Superior temporal gyrus (tissue), 1 donor: Measurements from ENCODE around the gene ADRM1.

Experiments used
- DNase-seq: peaks from one replicate; pipeline ENCODE4 v3.0.0-alpha.2; 2016; ENCODE audit errors: extremely low spot score

The ADRM1 gene

GRCh38 chr20:62298577-62299249, 4.1 kb upstream of the ADRM1 start:
- no peak for DNase-seq

- no peak for DNase-seq
Measured at GRCh38 chr20:62299666-62300236, 3.0 kb upstream of the ADRM1 start.

- DNase-seq = no peak
Measured at GRCh38 chr20:62300319-62300718, 2.5 kb upstream of the ADRM1 start.

- peak; percentile 39 for DNase-seq
Measured at GRCh38 chr20:62301111-62301668, 1.6 kb upstream of the ADRM1 start.

GRCh38 chr20:62301773-62302340, 940 bp upstream of the ADRM1 start:
- DNase-seq = peak; percentile 88

- no peak for DNase-seq
Measured at GRCh38 chr20:62303062-62303339, 204 bp downstream of the ADRM1 start.

GRCh38 chr20:62303340-62304226, 786 bp downstream of the ADRM1 start:
- no peak for DNase-seq

GRCh38 chr20:62304331-62305148, 1.7 kb downstream of the ADRM1 start:
- no peak for DNase-seq

- no peak for DNase-seq
Measured at GRCh38 chr20:62305149-62305764, 2.5 kb downstream of the ADRM1 start.

GRCh38 chr20:62305765-62306413, 3.1 kb downstream of the ADRM1 start:
- DNase-seq = no peak

- no peak for DNase-seq
Measured at GRCh38 chr20:62306414-62307187, 3.8 kb downstream of the ADRM1 start.

- DNase-seq = no peak
Measured at GRCh38 chr20:62307226-62308101, 4.7 kb downstream of the ADRM1 start.

GRCh38 chr20:62308102-62308822, 5.5 kb downstream of the ADRM1 start:
- DNase-seq = no peak

- DNase-seq = no peak
Measured at GRCh38 chr20:62309198-62309944, 6.6 kb downstream of the ADRM1 start.

- DNase-seq = no peak
Measured at GRCh38 chr20:62309947-62310756, 7.4 kb downstream of the ADRM1 start.

GRCh38 chr20:62310757-62311121, 7.9 kb downstream of the ADRM1 start:
- no peak for DNase-seq

- no peak for DNase-seq
Measured at GRCh38 chr20:62311150-62311549, 8.4 kb downstream of the ADRM1 start.
